EL (cell line): ENCODE measurements around the gene RAET1L.
"Not testable (repeated sequence)": the region's sequence is repeated elsewhere in the genome, so short reads cannot be mapped to it uniquely, and the experiment has no call there.

Experiments
- DNase-seq: peaks from one replicate; pipeline ENCODE4 v3.0.0-alpha.2; 2016

Gene RAET1L

DNA sequence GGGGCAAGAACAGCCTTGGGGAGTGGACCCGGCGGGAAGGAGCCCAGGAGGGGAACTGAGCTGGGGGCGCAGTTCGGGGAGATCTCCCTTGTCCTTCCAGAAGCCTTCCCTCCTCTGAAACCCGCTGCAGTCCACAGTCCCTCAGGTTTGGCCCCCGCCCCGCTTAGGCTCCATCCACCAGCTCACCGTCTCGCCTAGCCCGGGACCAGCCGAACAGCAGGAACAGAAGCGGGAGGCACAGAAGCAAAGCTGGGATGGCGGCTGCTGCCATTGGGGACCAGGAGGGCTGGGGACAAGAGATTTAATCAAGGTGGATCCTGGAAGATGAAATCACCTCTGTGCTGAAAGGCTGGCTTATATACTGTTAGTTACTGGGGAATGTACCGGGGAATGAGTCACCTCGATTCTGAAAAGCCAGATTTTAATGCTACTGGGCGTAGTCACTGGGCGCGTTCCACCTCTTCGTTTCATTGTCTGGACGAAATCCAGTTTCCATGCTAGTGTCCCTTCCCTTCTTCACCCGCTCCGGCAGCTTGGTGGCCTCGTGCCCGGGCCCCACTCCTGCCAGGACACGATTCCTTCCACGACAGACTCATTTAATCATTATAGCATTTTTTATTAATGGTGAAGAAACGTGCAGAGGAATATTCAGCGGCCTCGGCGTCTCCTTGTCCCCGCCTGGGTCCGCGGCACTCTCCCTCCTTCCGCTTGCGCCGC is at the start of gene RAET1L:
RAET1L (minus strand) TSS at position 332 of the 717 bp plus-strand sequence; CDS start at position 271, 61 bp downstream.
- peak; percentile 66 for DNase-seq

DNA sequence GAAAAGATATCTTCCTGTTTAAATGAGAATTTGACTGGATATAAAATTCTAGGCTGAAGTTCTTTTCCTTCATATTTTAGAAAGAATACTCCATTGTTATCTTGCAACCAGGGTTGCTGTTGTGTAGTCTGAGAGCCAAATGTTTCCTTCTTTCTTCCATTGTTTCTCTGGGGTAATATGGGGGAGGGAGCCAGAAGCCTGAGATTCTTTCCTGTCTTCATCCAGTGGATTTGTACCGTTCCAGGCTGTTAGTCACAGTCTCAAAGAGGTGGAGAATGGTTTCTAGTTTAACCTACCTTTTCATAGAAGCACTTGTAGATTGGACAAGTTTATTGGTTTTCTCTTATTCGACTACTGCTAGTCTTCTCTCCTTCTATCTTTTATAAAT is 49.7 kb upstream of the RAET1L start:
- DNase-seq: no peak

- DNase-seq: not testable (repeated sequence)
Measured at GRCh38 chr6:150074396-150075033, 49.2 kb upstream of the RAET1L start.

- peak; percentile 63 for DNase-seq
Measured at GRCh38 chr6:150072201-150072600, 46.9 kb upstream of the RAET1L start.

DNA sequence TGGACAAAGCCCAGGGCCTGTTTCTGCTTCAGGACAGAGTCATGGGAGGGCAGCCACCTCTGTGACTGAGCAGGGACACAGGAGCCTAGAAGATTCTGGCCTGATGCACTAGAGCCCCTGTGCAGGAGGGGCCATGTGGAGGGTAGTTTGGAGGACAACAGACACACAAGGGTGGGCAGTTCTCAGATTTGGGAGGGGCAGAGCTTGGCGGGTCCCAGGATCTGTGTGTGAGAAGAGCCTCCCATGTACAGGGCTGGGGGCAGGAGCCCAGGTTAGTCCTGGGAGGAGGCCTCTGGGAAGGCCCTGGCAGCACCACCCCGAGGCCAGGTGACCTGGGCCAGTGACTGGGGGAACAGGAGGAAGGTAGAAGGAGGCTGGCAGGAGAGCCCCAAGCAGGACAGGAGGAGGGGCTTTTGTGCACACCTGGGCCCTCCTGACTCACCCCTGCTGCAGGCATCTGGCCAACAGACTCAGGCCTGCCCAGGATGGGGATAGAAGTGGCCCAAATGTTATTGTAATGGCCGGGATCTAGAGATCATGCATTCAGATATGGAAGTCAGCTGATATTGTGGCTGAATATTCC is 45.0 kb upstream of the RAET1L start:
- no peak for DNase-seq

DNA sequence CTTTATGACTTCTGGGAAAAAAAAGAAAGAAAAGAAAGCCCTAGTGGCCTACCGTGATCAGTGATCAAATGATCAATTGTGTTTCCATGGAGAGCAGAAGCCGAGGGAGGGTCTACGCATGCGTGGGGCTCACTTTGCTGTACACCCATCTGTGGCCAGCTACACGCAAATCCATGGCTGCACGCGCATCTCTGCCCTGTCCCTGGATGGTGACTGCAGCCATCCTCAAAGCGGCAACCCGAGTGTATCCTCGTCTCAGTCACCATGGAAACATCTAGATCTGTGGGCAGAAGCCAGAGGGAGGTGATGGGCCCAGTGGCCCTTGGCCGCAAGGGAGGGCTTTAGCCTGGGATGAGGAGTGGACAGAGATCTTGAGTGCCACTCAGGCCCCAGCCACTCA is 44.4 kb upstream of the RAET1L start:
- DNase-seq: no peak

GRCh38 chr6:150068720-150069648 is 43.7 kb upstream of the RAET1L start, which contains the start of gene ULBP3:
ULBP3 (minus strand) TSS chr6:150069121; CDS start chr6:150069066, 55 bp downstream.
- DNase-seq: peak; percentile 98

DNA sequence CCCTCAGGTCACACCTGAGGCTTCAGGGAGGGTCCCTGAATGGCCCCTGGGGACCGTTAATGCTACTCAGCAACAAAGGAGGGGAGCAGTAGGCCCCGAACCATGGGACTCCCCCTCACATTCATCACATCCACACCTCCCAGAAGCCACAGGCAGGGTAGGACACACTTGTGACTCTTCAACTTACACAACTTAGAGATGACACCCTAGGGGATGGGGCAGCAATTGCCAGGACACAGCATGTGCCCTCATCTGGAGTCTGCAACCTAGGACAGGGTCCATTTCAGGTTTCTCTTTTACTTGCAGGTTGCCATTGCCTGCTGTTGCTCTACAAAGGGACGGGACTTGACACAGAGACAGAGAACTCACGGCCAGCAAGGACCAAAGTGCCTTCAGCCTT is 42.8 kb upstream of the RAET1L start:
- DNase-seq: no peak

- no peak for DNase-seq
Measured at GRCh38 chr6:150065083-150065482, 39.8 kb upstream of the RAET1L start.

- DNase-seq: no peak
Measured at GRCh38 chr6:150063640-150064039, 38.3 kb upstream of the RAET1L start.

- not testable (repeated sequence) for DNase-seq
Measured at GRCh38 chr6:150059973-150060372, 34.6 kb upstream of the RAET1L start.

GRCh38 chr6:150058986-150059385 is 33.7 kb upstream of the RAET1L start:
- DNase-seq: no peak

GRCh38 chr6:150058231-150058792 is 33.0 kb upstream of the RAET1L start:
- no peak for DNase-seq

DNA sequence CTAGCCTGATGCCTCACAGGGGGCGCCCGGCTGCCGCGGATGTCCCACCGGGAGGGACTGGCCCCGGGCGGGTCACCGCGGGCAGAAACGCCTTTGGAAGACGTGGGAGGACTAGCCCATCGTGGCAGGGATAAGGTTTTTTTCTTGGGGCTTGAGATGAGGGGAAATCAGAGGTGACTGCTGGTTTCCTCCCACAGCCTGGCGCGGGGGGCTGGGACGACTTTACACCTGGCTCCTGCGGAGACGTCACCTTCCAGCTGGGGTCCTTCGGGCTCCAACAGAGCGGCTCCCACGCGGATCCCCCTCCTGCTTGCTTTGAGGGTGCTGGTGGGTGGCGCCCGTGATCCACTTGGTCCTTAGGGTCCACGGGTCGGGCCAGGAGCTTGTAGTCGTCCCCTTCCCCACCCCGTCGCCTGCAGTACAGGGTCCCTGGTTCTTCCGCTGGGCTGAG is 32.2 kb upstream of the RAET1L start:
- no peak for DNase-seq

DNA sequence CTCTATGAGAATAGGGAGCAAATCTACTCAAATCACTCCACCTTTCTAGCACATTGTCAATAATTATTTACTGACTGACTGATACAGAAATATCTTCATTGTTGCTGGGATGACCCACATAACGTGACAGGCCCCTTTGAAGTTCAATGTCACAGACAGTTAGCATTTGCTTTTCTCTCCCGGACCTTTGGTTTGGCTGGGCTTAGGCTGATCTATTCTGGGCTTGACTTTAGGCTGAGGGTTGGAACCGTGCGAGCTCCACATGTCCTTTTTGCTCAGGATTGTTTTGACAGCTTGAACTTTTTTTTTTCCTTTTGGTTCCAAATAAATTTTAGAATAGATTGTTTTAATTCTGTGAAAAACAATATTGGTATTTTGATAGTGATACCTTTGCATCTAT is 31.6 kb upstream of the RAET1L start:
- DNase-seq: no peak

DNA sequence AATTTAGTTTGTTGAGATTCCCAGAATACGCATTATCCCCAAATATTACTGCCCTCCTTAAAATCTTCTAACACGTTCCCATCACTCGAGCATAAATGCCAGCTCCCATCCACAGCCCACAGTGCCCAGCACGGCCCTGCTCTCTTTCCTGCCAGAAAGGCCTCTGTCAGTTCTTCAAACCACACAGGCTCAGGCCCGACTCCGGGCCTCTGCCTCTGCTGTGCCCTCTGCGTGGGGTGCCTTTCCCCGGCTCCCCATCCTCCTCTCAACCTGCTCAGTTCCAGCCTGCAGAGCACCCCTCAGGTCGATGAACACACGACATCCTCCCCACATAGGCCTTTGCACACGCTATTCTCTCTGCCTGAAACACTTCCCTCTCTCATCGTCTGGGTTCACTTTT is 30.8 kb upstream of the RAET1L start:
- no peak for DNase-seq

DNA sequence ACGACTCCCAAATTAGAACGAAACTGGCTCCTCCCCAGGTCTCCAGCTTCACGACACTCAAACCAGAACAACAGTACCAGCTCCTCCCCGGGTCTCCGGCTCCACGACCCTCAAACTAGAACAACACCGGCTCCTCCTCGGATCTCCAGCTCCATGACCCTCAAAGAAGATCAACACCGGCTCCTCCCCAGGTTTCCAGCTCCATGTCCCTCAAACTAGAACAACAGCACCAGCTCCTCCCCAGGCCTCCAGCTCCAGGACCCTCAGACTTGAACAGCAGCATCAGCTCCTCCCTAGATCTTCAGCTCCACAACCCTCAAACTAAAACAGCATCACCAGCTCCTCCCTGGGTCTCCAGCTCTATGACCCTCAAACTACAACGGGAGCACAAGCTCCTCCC is 29.8 kb upstream of the RAET1L start:
- no peak for DNase-seq

DNA sequence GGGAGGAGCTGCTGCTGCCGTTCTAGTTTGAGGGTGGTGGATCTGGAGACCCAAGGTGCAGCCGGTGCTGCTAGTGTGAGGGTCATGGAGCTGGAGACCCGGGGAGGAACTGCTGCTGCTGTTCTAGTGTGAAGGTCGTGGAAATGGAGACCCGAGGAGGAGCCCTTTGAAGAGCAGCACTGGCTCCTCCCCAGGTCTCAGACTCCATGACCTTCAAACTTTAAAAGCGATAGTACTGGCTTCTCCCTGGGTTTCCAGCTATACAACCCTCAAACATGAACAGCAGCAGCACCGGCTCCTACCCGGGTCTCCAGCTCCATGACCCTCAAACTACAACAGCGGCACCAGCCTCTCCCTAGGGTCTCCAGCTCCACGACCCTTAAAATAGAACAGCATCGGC is 28.1 kb upstream of the RAET1L start:
- DNase-seq: no peak

DNA sequence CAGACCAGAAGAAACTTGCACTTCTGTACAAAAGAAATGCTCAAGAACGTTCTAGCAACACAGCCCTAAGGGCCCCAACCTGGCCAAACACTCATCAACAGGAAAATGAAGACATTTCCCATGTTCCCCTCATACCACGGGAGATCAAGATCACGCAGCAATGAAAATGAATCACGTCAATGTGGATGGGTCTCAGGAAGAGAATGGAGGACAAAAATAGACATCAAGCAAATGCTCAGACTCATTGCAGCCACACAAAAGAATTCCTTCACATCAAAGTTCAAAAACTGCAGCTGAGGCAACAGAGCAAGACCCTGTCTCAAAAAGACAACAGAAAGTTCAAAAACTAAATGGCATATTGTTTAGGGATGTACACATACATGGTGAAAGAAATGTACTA is 25.5 kb upstream of the RAET1L start:
- DNase-seq: no peak

DNA sequence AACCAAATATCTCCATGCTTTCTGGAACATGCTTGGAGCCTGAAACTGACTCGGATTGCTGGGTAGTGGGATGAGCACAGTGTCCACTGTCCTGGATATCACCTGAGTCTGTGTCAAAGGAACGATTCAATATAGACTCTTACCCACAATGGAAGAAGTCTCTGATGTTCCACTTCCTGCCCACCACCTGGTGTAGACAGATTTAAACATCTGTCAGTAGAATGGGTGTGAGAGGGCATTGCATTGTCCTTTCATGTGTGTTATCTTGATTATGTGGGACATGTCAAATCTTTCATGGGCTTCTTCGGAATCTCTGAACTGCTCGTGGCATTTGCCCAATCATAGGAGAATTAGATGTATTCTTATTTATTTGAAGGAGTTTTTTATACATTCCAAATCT is 22.8 kb upstream of the RAET1L start:
- DNase-seq: no peak

- no peak for DNase-seq
Measured at GRCh38 chr6:150046943-150047342, 21.6 kb upstream of the RAET1L start.

DNA sequence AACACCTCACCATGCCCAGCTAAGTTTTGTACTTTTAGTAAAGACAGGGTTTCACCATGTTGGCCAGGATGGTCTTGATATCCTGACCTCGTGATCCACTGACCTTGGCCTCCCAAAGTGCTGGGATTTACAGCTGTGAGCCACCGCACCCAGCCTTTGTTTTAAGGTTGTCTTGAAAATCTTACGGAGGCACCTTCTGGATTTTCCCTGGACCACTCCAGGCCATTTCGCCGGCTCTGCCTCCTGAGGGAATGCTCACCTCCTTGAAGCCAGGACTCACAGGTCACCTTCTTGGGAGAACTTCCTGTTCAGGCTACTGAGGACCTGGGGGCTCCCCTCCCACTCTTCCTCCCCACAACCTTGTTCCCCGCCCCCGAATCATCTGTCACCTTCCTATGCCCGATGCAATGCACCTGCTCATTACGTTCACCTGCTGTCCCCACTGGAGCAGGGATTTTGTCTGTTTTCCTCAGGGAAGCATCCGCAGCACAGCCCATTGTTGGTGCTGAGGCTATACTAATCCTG is 19.4 kb upstream of the RAET1L start:
- DNase-seq: no peak
